HG03469 (cell line): ENCODE results near the gene FRMD5.

Experiments
- ATAC-seq: cut with Tn5 transposase; IDR thresholded peaks from one replicate; pipeline ENCODE4 v1.9.1; 2021; ENCODE audit warnings: mild to moderate bottlenecking, moderate library complexity, moderate number of reproducible peaks; ENCODE audit not compliant: unreplicated experiment

FRMD5 gene

DNA sequence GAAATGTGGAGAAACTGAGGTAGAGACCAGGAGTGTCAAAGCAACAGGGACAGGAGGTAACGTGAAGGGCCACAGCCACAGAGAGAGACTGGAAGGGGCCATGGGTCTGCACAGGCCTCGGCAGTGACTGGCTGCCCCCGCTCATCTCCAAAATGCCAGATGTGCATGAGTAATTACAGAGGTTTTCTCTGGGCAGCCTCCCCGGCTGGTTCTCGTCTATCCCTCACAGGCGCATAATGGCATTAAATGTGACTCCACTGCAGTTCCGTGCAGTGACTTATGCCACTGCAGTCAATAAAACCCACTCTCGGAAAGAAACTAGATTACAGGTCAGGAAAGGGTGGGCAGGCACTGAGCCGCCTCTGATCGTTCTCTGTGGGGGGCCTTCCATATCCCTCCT lies 293.6 kb downstream of the FRMD5 start:
- ATAC-seq, result no peak

DNA sequence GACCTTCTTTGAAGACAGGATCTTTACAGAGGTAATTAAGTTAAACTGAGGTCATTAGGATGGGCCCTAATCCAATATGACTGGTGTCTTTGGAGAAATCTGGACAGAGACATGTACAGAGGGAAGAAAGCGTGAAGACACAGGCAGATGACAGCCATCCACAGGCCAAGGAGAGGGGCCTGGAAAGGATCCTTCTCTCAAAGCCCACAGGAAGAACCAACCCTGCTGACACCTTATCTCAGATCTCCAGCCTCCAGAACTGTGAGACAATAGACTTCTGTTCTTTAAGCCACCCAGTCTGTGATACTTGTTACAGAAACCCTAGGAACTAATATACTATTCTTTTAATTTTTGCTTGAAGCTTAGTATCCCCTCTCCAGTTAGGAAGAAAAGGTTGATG lies 294.1 kb downstream of the FRMD5 start:
- no peak for ATAC-seq

- ATAC-seq, result no peak
These were observed 295.1 kb downstream of the FRMD5 start for GRCh38 chr15:43899928-43900327.

GRCh38 chr15:43898891-43899290 lies 296.2 kb downstream of the FRMD5 start:
- ATAC-seq, result no peak

GRCh38 chr15:43896543-43896942 lies 298.5 kb downstream of the FRMD5 start:
- no peak for ATAC-seq

- no peak for ATAC-seq
These were observed 299.5 kb downstream of the FRMD5 start for GRCh38 chr15:43895586-43895985.

DNA sequence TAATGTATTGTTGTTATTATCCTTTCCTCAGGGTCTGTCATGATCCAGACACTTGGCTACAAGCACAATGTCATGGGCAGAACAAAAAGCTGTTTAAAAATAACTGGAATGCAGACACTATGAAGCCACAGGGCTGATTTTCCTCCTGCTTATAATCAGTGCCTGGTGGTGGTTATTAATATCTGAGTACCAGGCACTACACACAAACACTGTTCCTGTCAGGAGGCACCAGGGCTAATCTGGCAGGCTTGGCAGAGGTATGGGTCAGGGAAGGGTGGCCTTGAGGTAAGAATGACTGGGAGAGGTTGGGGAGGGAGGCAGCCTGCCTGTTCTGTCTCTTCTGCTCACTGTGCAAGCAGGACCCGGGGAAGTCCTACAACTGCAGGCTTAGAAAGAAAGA lies 301.1 kb downstream of the FRMD5 start:
- no peak for ATAC-seq

GRCh38 chr15:43889042-43889441 lies 306.0 kb downstream of the FRMD5 start:
- no peak for ATAC-seq

GRCh38 chr15:43887901-43888300 lies 307.2 kb downstream of the FRMD5 start:
- ATAC-seq, result no peak

GRCh38 chr15:43886558-43886957 lies 308.5 kb downstream of the FRMD5 start:
- ATAC-seq, result no peak

DNA sequence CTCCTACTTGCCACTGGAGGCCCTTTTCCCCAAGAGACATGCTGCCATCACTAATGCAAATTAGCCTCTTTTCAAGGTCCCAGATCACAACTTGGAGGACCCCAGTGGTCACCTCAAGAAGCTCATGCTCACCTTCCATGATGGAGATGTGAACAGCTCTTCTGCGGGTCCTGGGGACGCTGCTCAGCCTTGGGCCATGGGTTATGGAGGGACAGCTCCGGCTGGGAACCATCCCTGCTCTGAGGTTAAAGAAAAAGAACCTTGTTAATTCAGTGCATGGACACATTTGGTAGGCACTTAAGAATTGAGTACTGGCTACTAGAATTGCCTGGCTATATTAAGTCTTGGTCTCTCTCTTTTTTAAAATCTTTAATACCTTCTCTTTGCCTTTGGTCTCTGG lies 311.5 kb downstream of the FRMD5 start:
- no peak for ATAC-seq

GRCh38 chr15:43881944-43882343 lies 313.1 kb downstream of the FRMD5 start:
- ATAC-seq, result no peak

GRCh38 chr15:43881245-43881644 lies 313.8 kb downstream of the FRMD5 start:
- no peak for ATAC-seq

GRCh38 chr15:43880406-43881194 lies 314.5 kb downstream of the FRMD5 start:
- no peak for ATAC-seq

DNA sequence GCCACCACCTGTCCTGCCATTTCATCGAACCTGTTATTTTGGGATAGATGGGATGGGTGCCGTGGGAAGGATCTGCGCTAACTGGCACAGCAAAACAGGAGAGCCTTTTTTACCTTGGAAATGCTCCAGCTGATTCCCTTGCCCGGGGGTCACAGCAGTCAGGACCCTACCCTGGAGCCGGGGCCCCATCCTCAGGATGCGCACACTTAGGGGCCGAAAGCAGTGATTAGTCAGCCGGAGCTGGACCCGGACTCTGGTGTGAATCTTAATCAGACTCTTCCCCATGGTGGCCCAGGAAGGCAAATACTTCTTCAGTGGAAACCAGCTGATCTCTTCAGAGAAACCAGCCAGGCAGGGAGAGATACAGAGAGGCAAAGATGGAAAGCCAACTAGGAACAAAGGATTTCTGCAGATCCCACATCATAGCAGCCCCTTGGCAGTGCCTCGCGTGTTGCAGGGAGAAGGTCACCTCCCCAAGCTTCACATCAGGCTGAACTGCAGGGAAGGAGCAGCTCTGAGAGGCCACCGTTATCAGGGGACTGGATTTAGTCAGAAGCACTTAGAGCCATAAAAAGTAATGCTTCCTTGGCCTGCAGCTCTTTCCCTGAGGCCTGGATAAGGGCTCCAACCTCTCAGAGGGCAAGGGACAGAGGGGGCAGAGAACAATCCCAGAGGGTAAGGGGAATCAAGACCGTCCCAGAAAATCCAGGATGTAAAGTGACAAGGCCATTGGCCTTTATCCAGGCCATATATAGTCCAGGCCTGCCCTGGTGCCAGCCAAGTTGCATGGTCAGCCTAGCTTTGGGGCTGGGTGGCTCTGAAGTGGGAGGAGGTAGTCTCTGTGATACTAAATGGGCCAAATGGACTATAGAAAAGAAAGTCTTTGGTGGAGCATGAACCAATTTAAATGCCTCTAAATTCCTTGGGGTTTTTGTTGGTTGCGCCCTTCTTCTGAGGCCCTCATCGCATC lies 315.4 kb downstream of the FRMD5 start:
- ATAC-seq, result no peak

GRCh38 chr15:43878446-43878845 lies 316.6 kb downstream of the FRMD5 start:
- no peak for ATAC-seq

DNA sequence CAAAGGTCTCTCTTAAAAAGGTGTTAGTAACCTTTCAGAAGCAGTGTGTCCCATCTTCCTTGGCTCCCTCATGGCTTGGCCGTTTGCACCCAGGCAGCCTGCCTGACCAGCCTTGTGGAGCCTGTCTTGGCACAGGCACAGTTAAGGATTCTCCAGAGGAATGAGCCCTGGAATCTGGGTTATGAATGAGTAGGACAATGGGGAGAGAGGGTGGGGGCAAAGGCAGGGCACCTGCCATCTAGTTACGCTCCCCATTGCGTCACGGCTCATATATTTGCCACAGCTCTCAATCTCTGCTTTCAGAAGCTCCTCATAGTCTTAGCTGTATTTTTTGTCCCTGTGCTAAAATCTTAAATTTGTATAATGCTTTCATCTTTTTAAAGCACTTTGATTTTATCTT lies 317.7 kb downstream of the FRMD5 start:
- no peak for ATAC-seq

DNA sequence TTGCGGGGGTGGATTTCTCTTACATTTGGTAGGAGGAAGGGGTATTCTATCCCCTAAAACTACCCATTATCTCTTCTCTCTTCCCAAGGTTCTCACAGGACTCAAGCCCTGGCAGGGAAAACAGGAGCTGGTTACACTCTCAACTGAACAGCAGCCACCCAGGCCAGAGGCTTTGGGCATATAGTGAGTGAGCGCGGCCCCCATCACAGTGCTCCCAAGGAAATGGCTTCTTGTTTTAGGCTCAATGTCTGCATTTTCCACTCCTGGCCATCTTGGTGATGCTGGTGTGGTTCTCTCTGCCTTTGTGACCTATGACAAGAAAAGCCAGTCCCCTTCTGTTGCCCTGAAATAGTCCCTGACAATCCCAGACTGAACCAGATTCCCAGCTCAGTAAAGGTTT lies 318.2 kb downstream of the FRMD5 start:
- ATAC-seq, result no peak

GRCh38 chr15:43873651-43874050 lies 321.4 kb downstream of the FRMD5 start:
- ATAC-seq, result no peak

DNA sequence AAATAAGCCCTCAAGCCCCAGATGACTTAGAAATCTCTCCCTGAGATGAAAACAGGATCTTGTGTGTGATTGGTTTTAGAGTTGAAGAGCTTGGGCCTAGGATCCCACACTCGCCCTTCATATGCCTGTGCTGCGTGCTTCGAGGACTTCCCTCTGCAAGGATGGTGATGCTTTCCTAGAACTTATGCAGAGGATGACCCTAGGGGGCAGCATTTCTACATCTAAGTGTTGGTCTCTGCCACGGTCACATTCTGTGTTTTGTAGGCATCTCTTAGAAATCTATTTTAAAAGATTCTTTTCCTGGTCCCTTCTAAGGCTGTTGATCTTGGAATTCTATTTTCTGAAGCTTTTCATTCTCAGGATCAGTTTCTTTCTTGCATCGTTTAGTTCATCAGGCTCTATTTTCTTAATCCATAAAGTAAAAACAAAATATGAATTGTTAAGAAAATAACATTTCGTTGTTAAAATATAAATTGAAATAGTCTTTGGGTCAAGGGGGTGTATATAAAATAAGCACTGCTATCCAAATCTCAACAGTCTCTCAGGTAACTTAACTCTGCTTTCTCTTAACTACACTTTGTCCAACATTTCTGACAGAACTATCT lies 322.6 kb downstream of the FRMD5 start:
- no peak for ATAC-seq

- ATAC-seq, result no peak
These were observed 323.2 kb downstream of the FRMD5 start for GRCh38 chr15:43871835-43872234.
